GDM1 (cell line): ENCODE data around the gene BMAL1.
"Not testable (repeated sequence)": the region's sequence is repeated elsewhere in the genome, so short reads cannot be mapped to it uniquely, and the experiment has no call there.

Experiments used
- DNase-seq: peaks from one replicate; lab custom pipeline; 2025; lab: John Stamatoyannopoulos, UW

The BMAL1 gene

DNA sequence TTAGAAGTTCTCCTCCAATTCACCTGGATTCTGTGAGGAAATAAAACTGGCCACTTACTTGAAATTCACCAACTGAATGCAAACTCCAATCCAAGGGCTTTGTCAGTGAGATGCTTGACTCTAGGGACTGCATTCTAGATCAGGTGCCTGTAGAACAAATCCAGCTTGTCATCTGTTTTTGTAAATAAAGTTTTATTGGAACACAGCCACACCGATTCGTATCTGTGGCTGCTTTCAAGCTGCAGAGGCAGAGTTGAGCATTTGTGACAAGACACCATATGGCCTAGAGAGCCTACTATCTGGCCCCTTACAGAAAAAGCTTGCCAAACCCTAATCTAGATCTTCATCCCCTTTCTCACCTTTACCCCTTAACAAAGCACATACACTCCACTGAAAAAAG lies 103.1 kb downstream of the BMAL1 start:
- DNase-seq: no peak

DNA sequence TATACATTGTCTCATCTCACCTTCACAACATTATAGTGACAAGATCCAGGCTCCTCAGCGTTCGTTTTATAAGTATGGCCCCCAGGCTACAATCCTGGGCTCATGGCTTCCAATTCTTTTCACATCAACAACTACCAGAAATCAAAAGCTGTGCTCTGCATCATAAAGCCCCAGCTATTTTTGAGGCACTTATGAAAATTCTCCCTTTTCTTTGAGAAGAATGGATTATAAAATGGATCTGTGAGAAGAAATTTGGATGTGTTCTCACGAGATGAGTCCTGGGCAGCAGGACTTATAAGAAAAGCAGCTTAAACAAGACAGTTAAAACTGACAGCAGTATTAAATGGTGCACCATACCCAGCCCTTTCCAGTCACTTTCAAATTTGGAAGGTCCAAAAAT lies 105.2 kb downstream of the BMAL1 start:
- no peak for DNase-seq

DNA sequence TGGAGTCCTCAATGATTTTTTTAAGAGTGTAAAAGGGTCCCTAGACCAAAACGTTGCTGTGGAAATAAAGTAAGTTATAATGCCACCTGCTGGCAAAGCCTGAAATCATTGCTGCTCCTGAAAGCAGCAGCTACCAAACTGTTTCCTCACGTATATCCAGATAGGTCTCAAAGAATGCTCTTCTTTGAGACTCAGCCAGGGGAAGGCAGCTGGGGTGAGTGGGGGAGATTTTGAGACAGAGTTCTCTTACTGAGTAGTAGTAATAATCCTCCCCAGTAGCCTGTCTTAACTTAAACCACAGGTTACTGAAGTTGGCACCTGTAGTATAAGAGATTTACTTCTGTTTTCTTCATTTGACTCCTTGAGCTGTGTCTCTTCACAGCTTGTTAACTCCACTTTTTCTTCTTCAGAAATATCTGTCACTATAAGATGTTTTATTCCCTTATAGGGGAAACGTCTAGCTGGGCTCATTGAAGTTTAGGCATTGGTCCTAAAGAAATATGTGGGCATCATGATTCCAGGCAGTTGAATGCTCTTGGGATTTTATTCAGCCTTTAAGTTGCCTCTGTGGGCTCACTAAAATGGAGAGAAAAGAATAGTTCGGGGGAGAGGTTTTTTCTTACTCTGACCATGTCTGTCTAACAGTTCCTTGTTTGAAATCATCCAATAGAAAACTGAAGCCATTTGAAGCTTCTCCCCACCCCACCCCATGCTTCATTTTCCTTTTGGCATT lies 107.5 kb downstream of the BMAL1 start:
- no peak for DNase-seq

DNA sequence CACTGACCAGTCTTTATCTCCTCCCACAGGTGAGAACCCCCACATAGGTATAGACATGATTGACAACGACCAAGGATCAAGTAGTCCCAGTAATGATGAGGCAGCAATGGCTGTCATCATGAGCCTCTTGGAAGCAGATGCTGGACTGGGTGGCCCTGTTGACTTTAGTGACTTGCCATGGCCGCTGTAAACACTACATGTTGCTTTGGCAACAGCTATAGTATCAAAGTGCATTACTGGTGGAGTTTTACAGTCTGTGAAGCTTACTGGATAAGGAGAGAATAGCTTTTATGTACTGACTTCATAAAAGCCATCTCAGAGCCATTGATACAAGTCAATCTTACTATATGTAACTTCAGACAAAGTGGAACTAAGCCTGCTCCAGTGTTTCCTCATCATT lies 109.0 kb downstream of the BMAL1 start:
- no peak for DNase-seq

DNA sequence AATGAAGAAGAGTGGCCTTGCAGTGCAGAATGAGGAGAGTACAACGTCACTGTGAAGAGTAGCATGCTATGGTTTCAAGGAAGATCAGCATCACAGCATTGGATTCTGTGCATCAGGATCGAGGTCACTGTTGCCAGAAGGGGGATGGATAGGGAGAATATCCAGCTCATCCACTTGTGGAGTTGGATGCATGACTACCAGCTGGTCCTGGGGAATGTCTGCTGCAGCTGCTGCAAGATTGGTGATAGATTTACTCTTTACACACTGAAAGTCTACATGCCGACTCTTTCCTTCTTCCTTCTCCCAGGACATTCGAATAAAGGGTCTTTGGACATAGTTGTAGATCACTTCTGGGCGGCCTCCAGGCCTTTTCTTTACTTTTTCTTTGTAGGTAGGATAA lies 111.2 kb downstream of the BMAL1 start:
- DNase-seq: no peak

DNA sequence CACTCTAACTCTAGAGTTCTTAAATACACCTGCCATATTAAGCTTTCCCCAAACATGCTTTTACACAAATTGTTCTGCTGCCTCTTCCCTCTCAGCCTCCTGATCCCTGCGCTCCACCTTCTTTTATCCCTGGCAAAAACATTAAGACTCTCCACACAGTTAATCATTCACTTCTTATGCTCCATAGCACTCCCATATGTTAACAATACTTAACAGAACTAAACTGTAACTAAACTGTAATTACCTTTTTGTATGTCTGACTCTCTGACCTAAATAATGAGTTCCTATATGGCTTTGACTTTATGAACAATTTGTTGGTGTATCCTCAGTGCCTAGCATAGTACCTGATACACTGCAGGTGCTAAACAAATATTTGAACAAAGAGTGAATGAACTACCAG lies 113.6 kb downstream of the BMAL1 start:
- DNase-seq: no peak

DNA sequence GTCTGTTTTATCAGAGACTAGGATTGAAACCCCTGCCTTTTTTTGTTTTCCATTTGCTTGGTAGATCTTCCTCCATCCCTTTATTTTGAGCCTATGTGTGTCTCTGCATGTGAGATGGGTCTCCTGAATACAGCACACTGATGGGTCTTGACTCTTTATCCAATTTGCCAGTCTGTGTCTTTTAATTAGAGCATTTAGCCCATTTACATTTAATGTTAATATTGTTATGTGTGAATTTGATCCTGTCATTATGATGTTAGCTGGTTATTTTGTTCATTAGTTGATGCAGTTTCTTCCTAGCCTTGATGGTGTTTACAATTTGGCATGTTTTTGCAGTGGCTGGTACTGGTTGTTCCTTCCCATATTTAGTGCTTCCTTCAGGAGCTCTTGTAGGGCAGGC lies 120.7 kb downstream of the BMAL1 start:
- DNase-seq: not testable (repeated sequence)

DNA sequence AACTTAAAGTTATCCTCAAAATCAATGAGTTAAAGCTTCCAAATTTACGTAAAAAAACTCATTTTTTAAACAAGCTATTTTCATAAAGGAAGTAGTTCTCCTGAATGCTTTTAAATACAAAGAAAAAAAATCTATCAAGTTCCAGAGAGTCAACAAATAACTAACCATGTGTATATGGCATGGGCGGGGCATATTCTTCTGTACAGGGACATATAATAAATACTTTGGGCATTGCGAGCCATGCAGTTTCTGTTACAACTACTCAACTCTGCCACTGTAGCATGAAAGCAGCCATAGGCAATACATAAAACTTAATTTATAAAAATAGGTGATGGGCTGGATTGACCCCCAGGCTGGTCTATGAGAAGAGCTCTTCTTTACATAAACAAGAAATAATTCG lies 127.6 kb downstream of the BMAL1 start:
- no peak for DNase-seq

DNA sequence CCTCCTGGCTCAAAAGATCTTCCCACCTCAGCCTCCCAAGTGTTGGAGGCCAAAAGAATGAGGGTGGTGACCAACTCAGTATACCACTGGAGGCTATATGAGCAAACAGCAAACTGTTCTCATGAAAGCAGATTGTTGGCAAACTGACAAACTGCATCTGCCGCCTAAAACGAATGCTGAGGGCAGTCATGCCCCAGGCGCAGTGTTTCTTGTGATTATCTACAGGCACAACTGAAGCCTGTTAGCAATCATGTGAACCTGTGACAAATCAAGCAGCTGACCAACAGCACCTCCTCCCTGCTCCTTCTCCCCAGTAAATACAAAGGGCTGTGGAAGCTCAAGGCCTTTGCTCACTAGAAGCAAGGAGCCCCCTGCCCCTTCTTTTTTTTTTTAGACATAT lies 137.6 kb downstream of the BMAL1 start:
- DNase-seq: no peak

DNA sequence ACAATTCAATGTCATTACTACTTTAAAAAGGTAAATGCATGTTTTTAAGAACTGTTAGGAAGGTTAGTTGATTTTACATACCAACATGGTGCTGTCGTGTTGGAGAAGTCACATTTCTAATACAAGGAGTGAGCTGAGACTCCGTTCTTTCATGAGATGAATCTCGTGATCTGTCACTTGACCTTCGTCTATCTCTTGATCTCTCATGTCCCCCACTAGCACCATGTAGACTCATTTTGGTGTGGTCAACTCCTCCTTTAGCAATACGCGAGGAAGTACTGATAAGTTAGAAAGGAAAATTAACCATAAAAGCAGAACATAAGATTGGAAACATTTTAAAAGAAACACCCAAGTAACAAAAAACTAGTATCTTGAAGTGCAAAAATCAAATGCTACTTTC lies 144.0 kb downstream of the BMAL1 start:
- no peak for DNase-seq

DNA sequence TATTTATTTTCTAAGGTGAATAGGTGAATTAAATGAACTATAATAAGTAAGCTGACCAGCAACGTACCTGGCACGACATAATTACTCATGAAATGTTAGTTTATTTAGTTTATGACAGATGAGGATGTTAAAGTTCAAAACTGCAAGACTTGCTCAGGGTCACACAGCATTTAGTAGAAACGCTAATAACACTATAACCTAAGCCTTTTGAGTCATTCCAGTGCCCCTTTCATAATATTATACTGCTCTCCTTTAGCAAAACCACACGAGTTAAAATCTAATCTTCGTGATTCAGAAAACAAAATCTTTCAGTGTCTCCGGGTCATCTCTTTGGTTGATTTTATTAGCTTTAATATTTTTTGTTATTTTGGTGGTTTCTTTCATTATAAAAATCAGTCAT lies 145.8 kb downstream of the BMAL1 start:
- no peak for DNase-seq

DNA sequence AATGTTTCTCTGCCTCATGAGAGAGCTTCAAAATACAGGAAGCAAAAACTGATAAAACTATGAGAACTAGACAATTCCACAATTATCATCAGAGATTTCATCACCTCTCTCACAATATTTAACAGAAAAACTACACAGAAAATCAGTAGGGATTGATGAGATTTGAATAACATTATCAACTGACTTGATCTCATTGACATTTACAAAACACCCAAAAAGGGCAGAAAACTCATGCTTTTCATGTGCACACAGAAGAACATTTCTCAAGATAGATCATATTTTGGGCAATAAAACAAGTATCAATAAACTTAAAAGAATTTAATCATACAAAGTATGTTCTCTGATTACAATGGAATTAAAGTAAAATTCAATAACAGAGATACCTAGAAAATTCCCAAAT lies 149.8 kb downstream of the BMAL1 start:
- no peak for DNase-seq

DNA sequence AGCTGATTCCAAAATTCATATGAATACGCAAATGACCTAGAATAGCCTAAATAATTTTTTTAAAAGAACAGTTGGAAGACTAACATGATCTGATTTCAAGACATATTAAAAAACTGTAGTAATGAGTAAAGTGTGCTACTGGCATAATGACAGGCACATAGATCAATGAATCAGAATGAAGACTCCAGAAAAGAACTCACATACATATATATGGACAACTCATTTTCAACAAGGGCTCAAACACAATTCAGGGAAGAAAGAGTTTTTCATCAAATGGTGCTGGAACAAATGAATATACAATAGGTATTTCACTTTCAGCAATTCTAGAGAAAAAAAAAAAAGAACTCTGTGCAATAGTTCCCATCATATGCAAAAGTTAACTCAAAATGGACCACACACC lies 151.7 kb downstream of the BMAL1 start:
- DNase-seq: no peak

DNA sequence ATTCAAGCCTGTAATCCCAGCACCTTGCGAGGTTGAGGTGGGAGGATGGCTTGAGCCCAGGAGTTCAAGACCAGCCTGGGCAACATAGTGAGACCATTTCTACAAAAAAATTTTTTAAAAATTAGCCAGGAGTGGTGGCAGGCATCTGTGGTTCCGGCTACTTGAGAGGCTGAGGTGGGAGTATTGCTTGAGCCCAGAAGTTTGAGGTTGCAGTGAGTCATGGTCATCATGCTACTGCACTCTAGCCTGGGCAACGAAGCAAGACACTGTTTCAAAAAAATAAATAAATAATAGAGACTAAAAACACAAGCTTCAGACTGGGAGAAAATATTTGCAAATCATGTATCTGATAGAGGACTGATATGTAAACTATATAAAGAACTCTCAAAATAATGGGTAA lies 152.2 kb downstream of the BMAL1 start:
- no peak for DNase-seq

DNA sequence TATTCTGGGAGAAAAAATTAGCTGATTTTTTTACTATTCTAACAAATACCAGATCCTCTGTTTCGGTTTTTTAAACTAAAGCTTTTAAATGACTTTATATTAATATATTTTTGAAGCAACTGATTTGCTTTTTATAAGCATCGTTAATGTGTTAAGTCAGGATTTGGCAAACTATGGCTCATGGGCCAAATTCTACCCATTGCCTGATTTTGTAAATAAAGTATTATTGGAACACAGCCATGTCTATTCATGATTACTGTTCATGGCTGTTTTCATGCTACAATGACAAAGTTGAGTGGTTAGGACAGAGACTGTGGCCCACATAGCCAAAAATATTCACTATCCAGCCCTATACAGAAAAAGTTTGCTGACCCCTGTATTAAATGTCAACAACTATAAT lies 155.8 kb downstream of the BMAL1 start:
- DNase-seq: no peak

DNA sequence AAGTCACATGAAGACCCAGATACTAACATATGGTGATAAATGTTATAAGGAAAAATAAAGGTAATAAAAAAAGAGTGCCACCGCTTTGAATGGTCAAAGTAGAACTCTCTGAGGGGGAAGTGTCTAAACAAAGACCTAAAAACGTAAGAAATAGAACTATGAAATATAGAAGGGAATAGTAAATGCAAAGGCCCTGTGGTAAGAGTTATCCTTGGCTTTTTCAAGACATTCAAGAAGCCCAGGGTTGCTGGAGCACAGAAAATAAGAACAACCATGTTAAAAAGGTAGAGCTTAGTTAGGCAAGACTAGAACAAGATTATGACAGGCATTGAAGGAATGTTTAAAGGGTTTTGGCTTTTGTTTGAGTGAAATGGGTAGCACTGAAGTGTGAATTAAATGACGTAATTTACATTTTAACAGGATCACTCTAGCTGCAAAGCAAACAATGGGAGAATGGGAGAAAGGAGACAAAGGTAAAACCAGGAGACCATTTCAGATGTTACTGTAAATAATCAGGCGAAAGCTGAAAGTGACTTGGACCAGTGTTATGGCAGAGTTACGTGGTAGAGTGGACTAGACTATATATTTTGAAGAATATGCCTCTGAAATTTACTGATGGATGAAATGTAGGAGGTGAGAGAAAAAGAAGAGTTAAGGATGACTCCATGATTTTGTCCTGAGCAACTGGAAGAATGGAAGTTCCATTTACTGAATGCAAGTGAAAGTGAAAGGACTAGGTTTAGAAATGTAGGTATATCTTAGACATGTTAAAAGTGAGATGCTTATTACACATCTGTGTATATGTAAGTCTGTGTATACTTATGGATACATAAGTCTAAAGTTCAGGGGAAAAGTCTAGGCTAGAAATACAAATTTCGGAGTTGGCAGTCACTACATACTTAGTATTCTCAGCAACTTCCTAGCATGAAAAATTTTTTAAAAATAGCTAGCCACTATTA lies 156.9 kb downstream of the BMAL1 start:
- DNase-seq: no peak

DNA sequence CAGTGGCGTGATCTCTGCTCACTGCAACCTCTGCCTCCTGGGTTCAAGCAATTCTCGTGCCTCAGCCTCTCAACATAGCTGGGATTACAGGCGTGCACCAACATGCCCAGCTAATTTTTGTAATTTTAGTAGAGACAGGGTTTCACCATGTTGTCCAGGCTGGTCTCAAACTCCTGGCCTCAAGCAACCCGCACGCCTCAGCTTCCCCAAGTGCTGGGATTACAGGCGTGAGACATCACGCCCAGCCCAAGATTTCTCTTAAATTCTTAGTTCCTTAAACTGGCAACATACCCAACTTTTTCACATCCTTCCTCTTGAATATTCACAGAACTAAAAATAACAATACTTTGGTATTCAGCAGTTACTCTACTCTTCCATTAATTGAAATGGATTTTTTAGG lies 159.2 kb downstream of the BMAL1 start:
- DNase-seq: not testable (repeated sequence)
